ENCODE results near the gene MRPS25. TPM values are rescaled to one million over a fixed set of nuclear protein-coding genes. Genes with fewer than 3 reads are reported as not detected.

The MRPS25 gene
- polyA plus RNA-seq, 1 donor (not counting 4 experiments of a cell fraction or from before 2014, with no cell fraction given) = 54.5 TPM

- H3K9me1 ChIP-seq (ENCODE audit: control insufficient read depth, extremely low read depth, insufficient read depth, low read length) = no peaks in the 10 kb centered on the region
- no peak overlapping the region for H3K4me3 ChIP-seq (ENCODE audit: control insufficient read depth in 2 of 3, extremely low read depth in 1 of 3, insufficient read depth in 2 of 3, low read depth in 1 of 3, low read length in 3 of 3)
- no peaks in the 10 kb centered on the region for H3K4me1 ChIP-seq (ENCODE audit: control insufficient read depth, extremely low read depth, insufficient read depth, low read length)
- FAIRE-seq (no peak), DNase-seq (ENCODE audit: low read depth, low spot score) (no peak)
- no peaks in the 10 kb centered on the region for H3K27me3 ChIP-seq (ENCODE audit: control insufficient read depth, extremely low read depth, insufficient read depth, low read length)
- H3K36me3 ChIP-seq (ENCODE audit: control insufficient read depth in 2 of 2, extremely low read depth in 1 of 2, insufficient read depth in 2 of 2, low read length in 2 of 2) = peaks cover 38 to 56% of the 10 kb centered on the region in 2 experiments
- dilution Hi-C loops (cut with MboI; ENCODE audit: extremely low pct_ligation_motif_present, low sequenced_read_pairs) = no loop called here
- TF ChIP-seq CTCF (optimal IDR thresholded peaks at IDR 0.05 in 1 of 3, IDR thresholded peaks at IDR 0.05 in 1 of 3, conservative IDR thresholded peaks at IDR 0.05 in 1 of 3; ENCODE audit: extremely low read depth in 1 of 3, insufficient read depth in 2 of 3, low read length in 3 of 3) = no peak
- TF ChIP-seq EZH2 (IDR thresholded peaks at IDR 0.05; ENCODE audit: low read length) = no peak
- H3K79me2 ChIP-seq (ENCODE audit: control insufficient read depth, insufficient read depth, low read length) = peaks cover 29% of the 10 kb centered on the region
- H2AFZ ChIP-seq (ENCODE audit: control insufficient read depth, low read length) = no peak overlapping the region
- H3K4me2 ChIP-seq (ENCODE audit: control insufficient read depth, extremely low read depth, insufficient read depth, low read depth, low read length) = no peak overlapping the region
- H3K27ac ChIP-seq (ENCODE audit: control insufficient read depth, insufficient read depth, low read length) = no peak overlapping the region
- H3K9ac ChIP-seq (ENCODE audit: control insufficient read depth, extremely low read depth, insufficient read depth, low read length) = no peak overlapping the region
- H3K9me3 ChIP-seq (ENCODE audit: control insufficient read depth, low read depth, low read length) = no peaks in the 10 kb centered on the region
- peaks cover 6% of the 10 kb centered on the region for H4K20me1 ChIP-seq (ENCODE audit: control insufficient read depth, extremely low read depth, insufficient read depth, low read length)
Observed at GRCh38 chr3:15049584-15049983, 15.5 kb downstream of the MRPS25 start.

GRCh38 chr3:15045667-15046066 lies 19.4 kb downstream of the MRPS25 start:
- no peak overlapping the region for H2AFZ ChIP-seq (ENCODE audit: control insufficient read depth, low read length)
- no peak for TF ChIP-seq CTCF (optimal IDR thresholded peaks at IDR 0.05 in 1 of 3, IDR thresholded peaks at IDR 0.05 in 1 of 3, conservative IDR thresholded peaks at IDR 0.05 in 1 of 3; ENCODE audit: extremely low read depth in 1 of 3, insufficient read depth in 2 of 3, low read length in 3 of 3)
- TF ChIP-seq EZH2 (IDR thresholded peaks at IDR 0.05; ENCODE audit: low read length) = no peak
- no peak overlapping the region for H3K4me3 ChIP-seq (ENCODE audit: control insufficient read depth in 2 of 3, extremely low read depth in 1 of 3, insufficient read depth in 2 of 3, low read depth in 1 of 3, low read length in 3 of 3)
- no peaks in the 10 kb centered on the region for H4K20me1 ChIP-seq (ENCODE audit: control insufficient read depth, extremely low read depth, insufficient read depth, low read length)
- H3K27me3 ChIP-seq (ENCODE audit: control insufficient read depth, extremely low read depth, insufficient read depth, low read length) = no peaks in the 10 kb centered on the region
- H3K4me2 ChIP-seq (ENCODE audit: control insufficient read depth, extremely low read depth, insufficient read depth, low read depth, low read length) = no peak overlapping the region
- peaks cover 6% of the 10 kb centered on the region for H3K79me2 ChIP-seq (ENCODE audit: control insufficient read depth, insufficient read depth, low read length)
- H3K9me1 ChIP-seq (ENCODE audit: control insufficient read depth, extremely low read depth, insufficient read depth, low read length) = no peaks in the 10 kb centered on the region
- H3K9me3 ChIP-seq (ENCODE audit: control insufficient read depth, low read depth, low read length) = no peaks in the 10 kb centered on the region
- H3K27ac ChIP-seq (ENCODE audit: control insufficient read depth, insufficient read depth, low read length) = no peak overlapping the region
- dilution Hi-C loops (cut with MboI; ENCODE audit: extremely low pct_ligation_motif_present, low sequenced_read_pairs) = no loop called here
- FAIRE-seq (no peak), DNase-seq (ENCODE audit: low read depth, low spot score) (no peak)
- H3K36me3 ChIP-seq (ENCODE audit: control insufficient read depth in 2 of 2, extremely low read depth in 1 of 2, insufficient read depth in 2 of 2, low read length in 2 of 2) = peaks cover 36 to 52% of the 10 kb centered on the region in 2 experiments
- no peaks in the 10 kb centered on the region for H3K4me1 ChIP-seq (ENCODE audit: control insufficient read depth, extremely low read depth, insufficient read depth, low read length)
- H3K9ac ChIP-seq (ENCODE audit: control insufficient read depth, extremely low read depth, insufficient read depth, low read length) = no peak overlapping the region

All from keratinocyte (primary cell).